ENCODE measurements around the gene SIRPG. TPM values are rescaled to one million over a fixed set of nuclear protein-coding genes. Genes with fewer than 3 reads are reported as not detected.

Gene SIRPG
- total and polyA plus RNA-seq, 2 of the 13 experiments (the other 11 are each of a cell fraction or from before 2014, with no cell fraction given): not detected

DNA sequence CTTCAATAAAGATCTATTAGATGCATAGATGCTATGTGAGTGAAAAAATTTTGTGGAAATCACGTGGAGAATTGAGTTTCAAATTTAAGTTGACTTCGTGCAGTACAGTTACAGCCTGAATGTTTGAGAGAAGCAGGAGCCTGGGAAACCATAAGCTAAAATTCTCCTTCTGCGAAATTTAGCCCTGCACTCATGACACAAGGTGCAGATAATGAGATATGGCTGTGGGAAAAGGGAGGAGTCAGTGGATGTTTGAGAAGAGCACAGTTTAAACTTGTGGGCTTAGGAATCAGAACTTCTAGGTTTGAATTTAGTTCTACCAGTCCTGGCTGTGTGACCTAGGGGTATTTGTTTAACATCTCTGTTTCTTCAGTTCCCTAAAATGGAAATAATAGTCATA, 32.1 kb upstream of the SIRPG start:
- peaks cover 0 to 11% of the 10 kb centered on the region in 2 experiments; a peak in 1 of 5 replicates for H3K27me3 ChIP-seq (ENCODE audit: control insufficient read depth in 1 of 2, insufficient read depth in 2 of 2, low read length in 2 of 2)
- H3K36me3 ChIP-seq (replicated peaks in 1 of 2; ENCODE audit: control insufficient read depth in 1 of 2, insufficient read depth in 2 of 2, low read length in 2 of 2): no peaks in the 10 kb centered on the region
- ChIA-PET CTCF (ENCODE audit: low intra/inter-chr PET ratio, low total read pairs) (no interaction called here), POLR2A (no interaction called here)
- H3K27ac ChIP-seq (ENCODE audit: extremely low read length, insufficient read depth, low read length): no peak overlapping the region
- no peak overlapping the region for H3K4me3 ChIP-seq (replicated peaks in 1 of 3; ENCODE audit: insufficient read depth in 1 of 3, low read depth in 2 of 3, low read length in 3 of 3)
- no peak for FAIRE-seq
- ATAC-seq: no peak
- intact Hi-C loops (cut with micrococcal nuclease; ENCODE audit: unreplicated experiment) (no loop called here), in situ Hi-C loops (cut with HindIII; ENCODE audit: extremely low pct_ligation_motif_present, low pct_unique_long_range_greater_than_20kb) (no loop called here)
- no peaks in the 10 kb centered on the region for H3K4me1 ChIP-seq (ENCODE audit: insufficient read depth, low read length)
- no peak overlapping the region for H3K4me2 ChIP-seq (ENCODE audit: low read depth, low read length)
- H4K20me1 ChIP-seq (ENCODE audit: insufficient read depth, low read length): no peaks in the 10 kb centered on the region
- DNase-seq (ENCODE audit: low spot score): no peak
- H3K9me3 ChIP-seq (ENCODE audit: low read length): no peaks in the 10 kb centered on the region
- BruUV-seq (replicated peaks): no TSS peak
- no peak for TF ChIP-seq ISX (CRISPR knock-in tag; conservative IDR thresholded peaks at IDR 0.05)
- no peak for TF ChIP-seq NR1H2 (CRISPR knock-in tag; IDR thresholded peaks at IDR 0.05; ENCODE audit: borderline replicate concordance, low read depth)
- TF ChIP-seq, protein P1, sequence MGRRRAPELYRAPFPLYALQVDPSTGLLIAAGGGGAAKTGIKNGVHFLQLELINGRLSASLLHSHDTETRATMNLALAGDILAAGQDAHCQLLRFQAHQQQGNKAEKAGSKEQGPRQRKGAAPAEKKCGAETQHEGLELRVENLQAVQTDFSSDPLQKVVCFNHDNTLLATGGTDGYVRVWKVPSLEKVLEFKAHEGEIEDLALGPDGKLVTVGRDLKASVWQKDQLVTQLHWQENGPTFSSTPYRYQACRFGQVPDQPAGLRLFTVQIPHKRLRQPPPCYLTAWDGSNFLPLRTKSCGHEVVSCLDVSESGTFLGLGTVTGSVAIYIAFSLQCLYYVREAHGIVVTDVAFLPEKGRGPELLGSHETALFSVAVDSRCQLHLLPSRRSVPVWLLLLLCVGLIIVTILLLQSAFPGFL (CRISPR knock-in tag; IDR thresholded peaks at IDR 0.05): no peak
- TF ChIP-seq, protein P2, sequence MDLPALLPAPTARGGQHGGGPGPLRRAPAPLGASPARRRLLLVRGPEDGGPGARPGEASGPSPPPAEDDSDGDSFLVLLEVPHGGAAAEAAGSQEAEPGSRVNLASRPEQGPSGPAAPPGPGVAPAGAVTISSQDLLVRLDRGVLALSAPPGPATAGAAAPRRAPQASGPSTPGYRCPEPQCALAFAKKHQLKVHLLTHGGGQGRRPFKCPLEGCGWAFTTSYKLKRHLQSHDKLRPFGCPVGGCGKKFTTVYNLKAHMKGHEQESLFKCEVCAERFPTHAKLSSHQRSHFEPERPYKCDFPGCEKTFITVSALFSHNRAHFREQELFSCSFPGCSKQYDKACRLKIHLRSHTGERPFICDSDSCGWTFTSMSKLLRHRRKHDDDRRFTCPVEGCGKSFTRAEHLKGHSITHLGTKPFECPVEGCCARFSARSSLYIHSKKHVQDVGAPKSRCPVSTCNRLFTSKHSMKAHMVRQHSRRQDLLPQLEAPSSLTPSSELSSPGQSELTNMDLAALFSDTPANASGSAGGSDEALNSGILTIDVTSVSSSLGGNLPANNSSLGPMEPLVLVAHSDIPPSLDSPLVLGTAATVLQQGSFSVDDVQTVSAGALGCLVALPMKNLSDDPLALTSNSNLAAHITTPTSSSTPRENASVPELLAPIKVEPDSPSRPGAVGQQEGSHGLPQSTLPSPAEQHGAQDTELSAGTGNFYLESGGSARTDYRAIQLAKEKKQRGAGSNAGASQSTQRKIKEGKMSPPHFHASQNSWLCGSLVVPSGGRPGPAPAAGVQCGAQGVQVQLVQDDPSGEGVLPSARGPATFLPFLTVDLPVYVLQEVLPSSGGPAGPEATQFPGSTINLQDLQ (CRISPR knock-in tag; IDR thresholded peaks at IDR 0.05): no peak
- TF ChIP-seq ZNF180 (CRISPR knock-in tag; IDR thresholded peaks at IDR 0.05; ENCODE audit: borderline replicate concordance, low read depth): no peak
- no peak for TF ChIP-seq ZNF772 (CRISPR knock-in tag; IDR thresholded peaks at IDR 0.05)
- TF ChIP-seq, protein P3, sequence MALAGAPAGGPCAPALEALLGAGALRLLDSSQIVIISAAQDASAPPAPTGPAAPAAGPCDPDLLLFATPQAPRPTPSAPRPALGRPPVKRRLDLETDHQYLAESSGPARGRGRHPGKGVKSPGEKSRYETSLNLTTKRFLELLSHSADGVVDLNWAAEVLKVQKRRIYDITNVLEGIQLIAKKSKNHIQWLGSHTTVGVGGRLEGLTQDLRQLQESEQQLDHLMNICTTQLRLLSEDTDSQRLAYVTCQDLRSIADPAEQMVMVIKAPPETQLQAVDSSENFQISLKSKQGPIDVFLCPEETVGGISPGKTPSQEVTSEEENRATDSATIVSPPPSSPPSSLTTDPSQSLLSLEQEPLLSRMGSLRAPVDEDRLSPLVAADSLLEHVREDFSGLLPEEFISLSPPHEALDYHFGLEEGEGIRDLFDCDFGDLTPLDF (CRISPR knock-in tag; IDR thresholded peaks at IDR 0.05): no peak
- TF ChIP-seq ZNF569 (CRISPR knock-in tag; IDR thresholded peaks at IDR 0.05; ENCODE audit: borderline replicate concordance): no peak
- no peak for TF ChIP-seq RNF2 (conservative IDR thresholded peaks at IDR 0.05; ENCODE audit: low read depth)
- TF ChIP-seq ZNF777 (CRISPR knock-in tag; IDR thresholded peaks at IDR 0.05): no peak
- TF ChIP-seq, protein P4, sequence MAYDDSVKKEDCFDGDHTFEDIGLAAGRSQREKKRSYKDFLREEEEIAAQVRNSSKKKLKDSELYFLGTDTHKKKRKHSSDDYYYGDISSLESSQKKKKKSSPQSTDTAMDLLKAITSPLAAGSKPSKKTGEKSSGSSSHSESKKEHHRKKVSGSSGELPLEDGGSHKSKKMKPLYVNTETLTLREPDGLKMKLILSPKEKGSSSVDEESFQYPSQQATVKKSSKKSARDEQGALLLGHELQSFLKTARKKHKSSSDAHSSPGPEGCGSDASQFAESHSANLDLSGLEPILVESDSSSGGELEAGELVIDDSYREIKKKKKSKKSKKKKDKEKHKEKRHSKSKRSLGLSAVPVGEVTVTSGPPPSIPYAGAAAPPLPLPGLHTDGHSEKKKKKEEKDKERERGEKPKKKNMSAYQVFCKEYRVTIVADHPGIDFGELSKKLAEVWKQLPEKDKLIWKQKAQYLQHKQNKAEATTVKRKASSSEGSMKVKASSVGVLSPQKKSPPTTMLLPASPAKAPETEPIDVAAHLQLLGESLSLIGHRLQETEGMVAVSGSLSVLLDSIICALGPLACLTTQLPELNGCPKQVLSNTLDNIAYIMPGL (CRISPR knock-in tag; IDR thresholded peaks at IDR 0.05; ENCODE audit: borderline replicate concordance in 1 of 2, low read depth in 1 of 2): no peak
- no peak for TF ChIP-seq ZNF136 (CRISPR knock-in tag; IDR thresholded peaks at IDR 0.05; ENCODE audit: low read depth)
- TF ChIP-seq NPAS2 (CRISPR knock-in tag; IDR thresholded peaks at IDR 0.05; ENCODE audit: borderline replicate concordance): no peak
- no peak for TF ChIP-seq HNRNPUL1 (IDR thresholded peaks at IDR 0.05; ENCODE audit: low read depth, low read length)
- TF ChIP-seq NFE2L2 (IDR thresholded peaks at IDR 0.05; ENCODE audit: low read length): no peak
- no peak for TF ChIP-seq SNAPC2 (CRISPR knock-in tag; IDR thresholded peaks at IDR 0.05)
- TF ChIP-seq NONO (IDR thresholded peaks at IDR 0.05): no peak
- no peak for TF ChIP-seq NONO (CRISPR knock-in tag; conservative IDR thresholded peaks at IDR 0.05)
- H2AFZ ChIP-seq (ENCODE audit: low read length): no peak overlapping the region
- no peak overlapping the region for H3K9ac ChIP-seq (ENCODE audit: insufficient read depth, low read depth, low read length)
- 0% methylated on average over 3 of the region's 3 CpGs for WGBS (ENCODE audit: low lambda C conversion rate)
- H3K79me2 ChIP-seq (ENCODE audit: insufficient read depth, low read length): no peaks in the 10 kb centered on the region
